NCI-H1092 treated with DMSO at 0.1 percent for 48 hours (cell line): ENCODE measurements around the gene FTO.
"Not testable (repeated sequence)": the region's sequence is repeated elsewhere in the genome, so short reads cannot be mapped to it uniquely, and the experiment has no call there.

Experiments
- DNase-seq: peaks from one replicate; lab custom pipeline; 2025; lab: John Stamatoyannopoulos, UW

The FTO gene

GRCh38 chr16:53865494-53865863 is 161.5 kb downstream of the FTO start:
- DNase-seq: no peak

GRCh38 chr16:53866520-53866919 is 162.6 kb downstream of the FTO start:
- no peak for DNase-seq

GRCh38 chr16:53870831-53871230 is 166.9 kb downstream of the FTO start:
- no peak for DNase-seq

- no peak for DNase-seq
These were observed 168.6 kb downstream of the FTO start for GRCh38 chr16:53872248-53873221.

- DNase-seq: no peak
These were observed 172.9 kb downstream of the FTO start for GRCh38 chr16:53876811-53877210.

GRCh38 chr16:53878216-53878615 is 174.3 kb downstream of the FTO start:
- no peak for DNase-seq

- no peak for DNase-seq
These were observed 177.4 kb downstream of the FTO start for GRCh38 chr16:53881371-53881770.

- no peak for DNase-seq
These were observed 178.4 kb downstream of the FTO start for GRCh38 chr16:53882310-53882709.

- DNase-seq: no peak
These were observed 180.8 kb downstream of the FTO start for GRCh38 chr16:53884748-53885147.

- DNase-seq: no peak
These were observed 182.8 kb downstream of the FTO start for GRCh38 chr16:53886482-53887378.

- no peak for DNase-seq
These were observed 184.3 kb downstream of the FTO start for GRCh38 chr16:53888222-53888621.

GRCh38 chr16:53890877-53891276 is 186.9 kb downstream of the FTO start:
- DNase-seq: not testable (repeated sequence)

GRCh38 chr16:53891409-53892139 is 187.6 kb downstream of the FTO start:
- no peak for DNase-seq

- DNase-seq: peak; percentile 81
These were observed 188.2 kb downstream of the FTO start for GRCh38 chr16:53892155-53892554.

- DNase-seq: peak; percentile 74
These were observed 189.9 kb downstream of the FTO start for GRCh38 chr16:53893731-53894435.

- DNase-seq: no peak
These were observed 190.7 kb downstream of the FTO start for GRCh38 chr16:53894686-53895085.

GRCh38 chr16:53895433-53895832 is 191.5 kb downstream of the FTO start:
- DNase-seq: no peak

- no peak for DNase-seq
These were observed 191.9 kb downstream of the FTO start for GRCh38 chr16:53895851-53896250.

GRCh38 chr16:53896722-53897121 is 192.8 kb downstream of the FTO start:
- DNase-seq: peak; percentile 21

- DNase-seq: no peak
These were observed 195.0 kb downstream of the FTO start for GRCh38 chr16:53898993-53899392.

- no peak for DNase-seq
These were observed 195.5 kb downstream of the FTO start for GRCh38 chr16:53899431-53899830.
